DOHH2 (cell line): ENCODE data around the gene COL27A1.

Experiments used
- H3F3A ChIP-seq: fragments of 200-600 bp; sonication (generic), shearing (Covaris generic); 2 replicates; pipeline ENCODE4 v1.6.0; 2016; ENCODE audit warnings: antibody characterized with exemption, mild to moderate bottlenecking; ENCODE audit not compliant: control insufficient read depth, insufficient read depth
- H3K27ac ChIP-seq: fragments of 200-600 bp; sonication (generic); 2 replicates; pipeline ENCODE4 v1.5.1; 2014; ENCODE audit warnings: low read depth, mild to moderate bottlenecking, low read length, moderate library complexity
- H3K27me3 ChIP-seq: fragments of 200-600 bp; sonication (generic); 2 replicates; pipeline ENCODE4 v1.6.1; 2014; ENCODE audit warnings: mild to moderate bottlenecking, low read length, mixed read lengths; ENCODE audit not compliant: control insufficient read depth
- H3K36me3 ChIP-seq: fragments of 200-600 bp; sonication (generic); 2 replicates; pipeline ENCODE4 v1.6.1; 2014; ENCODE audit warnings: mild to moderate bottlenecking, low read length, moderate library complexity, mixed read lengths; ENCODE audit not compliant: control insufficient read depth
- H3K4me1 ChIP-seq: fragments of 200-600 bp; sonication (generic); 2 replicates; pipeline ENCODE4 v1.6.1; 2014; ENCODE audit warnings: mild to moderate bottlenecking, low read length, mixed read lengths; ENCODE audit not compliant: control insufficient read depth
- H3K4me2 ChIP-seq: fragments of 200-600 bp; sonication (generic); 2 replicates; pipeline ENCODE4 v1.6.0; 2014; ENCODE audit warnings: mild to moderate bottlenecking, low read length, moderate library complexity
- H3K4me3 ChIP-seq: fragments of 200-600 bp; sonication (generic); 2 replicates; pipeline ENCODE4 v1.5.1; 2014; ENCODE audit warnings: mild to moderate bottlenecking, low read length, mixed read lengths
- H3K79me2 ChIP-seq: fragments of 200-600 bp; sonication (generic); 2 replicates; pipeline ENCODE4 v1.6.1; 2014; ENCODE audit warnings: mild to moderate bottlenecking, low read length, mixed read lengths; ENCODE audit not compliant: control insufficient read depth
- H3K9me2 ChIP-seq: fragments of 200-600 bp; sonication (generic); replicated peaks from 2 replicates; pipeline ENCODE4 v1.6.1; 2014; ENCODE audit warnings: mild to moderate bottlenecking, low read length, mixed read lengths; ENCODE audit not compliant: control insufficient read depth
- H3K9me3 ChIP-seq: fragments of 200-600 bp; sonication (generic); 2 replicates; pipeline ENCODE4 v1.6.1; 2014; ENCODE audit warnings: antibody characterized with exemption, low read length, mixed read lengths; ENCODE audit not compliant: control insufficient read depth, insufficient read depth
- H4K20me1 ChIP-seq: fragments of 200-600 bp; sonication (generic); 2 replicates; pipeline ENCODE4 v1.6.0; 2014; ENCODE audit warnings: low read depth, mild to moderate bottlenecking, antibody characterized with exemption, low read length, moderate library complexity; ENCODE audit not compliant: control insufficient read depth, insufficient read depth
- EZH2phosphoT487 ChIP-seq: fragments of 200-600 bp; sonication (generic); IDR thresholded peaks from 2 replicates; pipeline ENCODE4 v1.6.1; 2017; ENCODE audit warnings: borderline replicate concordance, mild to moderate bottlenecking, antibody characterized with exemption, low read length, moderate library complexity, mixed read lengths
- TF ChIP-seq, protein P1 (sequence below): fragments of 200-600 bp; sonication (generic); IDR thresholded peaks from one replicate; pipeline ENCODE4 v1.5.1; 2014; ENCODE audit warnings: antibody characterized with exemption, mild to moderate bottlenecking, low read depth, low read length; ENCODE audit not compliant: poor library complexity, severe bottlenecking

COL27A1 gene

DNA sequence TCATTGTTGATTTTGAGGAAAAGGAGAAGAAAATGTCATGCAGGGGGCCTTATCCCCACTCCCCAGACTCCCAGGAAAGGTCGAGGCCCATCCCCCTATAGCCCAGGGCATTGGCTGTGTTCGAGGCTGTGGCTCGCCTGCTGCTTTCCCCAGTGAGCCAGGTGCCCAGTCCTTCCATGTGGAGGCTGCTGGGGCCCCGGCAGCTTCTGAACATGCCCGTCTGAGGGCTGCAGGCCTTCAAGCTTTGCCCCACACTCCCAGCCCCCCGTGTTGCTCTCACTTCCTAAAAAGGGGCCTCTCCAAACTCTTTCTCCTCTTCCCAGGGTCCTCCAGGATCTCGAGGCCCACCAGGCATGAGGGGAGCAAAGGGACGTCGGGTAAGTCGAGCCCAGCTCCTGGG is 102.9 kb downstream of the COL27A1 start:
- no peaks in the 10 kb centered on the region for H4K20me1 ChIP-seq
- H3K9me2 ChIP-seq, result no peaks in the 10 kb centered on the region
- no peak overlapping the region for H3K27ac ChIP-seq
- H3K27me3 ChIP-seq, result no peaks in the 10 kb centered on the region
- H3K4me2 ChIP-seq, result no peak overlapping the region
- H3K4me3 ChIP-seq, result no peak overlapping the region
- TF ChIP-seq, protein P1, sequence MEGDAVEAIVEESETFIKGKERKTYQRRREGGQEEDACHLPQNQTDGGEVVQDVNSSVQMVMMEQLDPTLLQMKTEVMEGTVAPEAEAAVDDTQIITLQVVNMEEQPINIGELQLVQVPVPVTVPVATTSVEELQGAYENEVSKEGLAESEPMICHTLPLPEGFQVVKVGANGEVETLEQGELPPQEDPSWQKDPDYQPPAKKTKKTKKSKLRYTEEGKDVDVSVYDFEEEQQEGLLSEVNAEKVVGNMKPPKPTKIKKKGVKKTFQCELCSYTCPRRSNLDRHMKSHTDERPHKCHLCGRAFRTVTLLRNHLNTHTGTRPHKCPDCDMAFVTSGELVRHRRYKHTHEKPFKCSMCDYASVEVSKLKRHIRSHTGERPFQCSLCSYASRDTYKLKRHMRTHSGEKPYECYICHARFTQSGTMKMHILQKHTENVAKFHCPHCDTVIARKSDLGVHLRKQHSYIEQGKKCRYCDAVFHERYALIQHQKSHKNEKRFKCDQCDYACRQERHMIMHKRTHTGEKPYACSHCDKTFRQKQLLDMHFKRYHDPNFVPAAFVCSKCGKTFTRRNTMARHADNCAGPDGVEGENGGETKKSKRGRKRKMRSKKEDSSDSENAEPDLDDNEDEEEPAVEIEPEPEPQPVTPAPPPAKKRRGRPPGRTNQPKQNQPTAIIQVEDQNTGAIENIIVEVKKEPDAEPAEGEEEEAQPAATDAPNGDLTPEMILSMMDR, result no peak
- no peak for TF ChIP-seq EZH2phosphoT487
- H3K36me3 ChIP-seq, result no peaks in the 10 kb centered on the region
- no peaks in the 10 kb centered on the region for H3K4me1 ChIP-seq
- no peaks in the 10 kb centered on the region for H3F3A ChIP-seq
- no peaks in the 10 kb centered on the region for H3K79me2 ChIP-seq
- no peaks in the 10 kb centered on the region for H3K9me3 ChIP-seq

DNA sequence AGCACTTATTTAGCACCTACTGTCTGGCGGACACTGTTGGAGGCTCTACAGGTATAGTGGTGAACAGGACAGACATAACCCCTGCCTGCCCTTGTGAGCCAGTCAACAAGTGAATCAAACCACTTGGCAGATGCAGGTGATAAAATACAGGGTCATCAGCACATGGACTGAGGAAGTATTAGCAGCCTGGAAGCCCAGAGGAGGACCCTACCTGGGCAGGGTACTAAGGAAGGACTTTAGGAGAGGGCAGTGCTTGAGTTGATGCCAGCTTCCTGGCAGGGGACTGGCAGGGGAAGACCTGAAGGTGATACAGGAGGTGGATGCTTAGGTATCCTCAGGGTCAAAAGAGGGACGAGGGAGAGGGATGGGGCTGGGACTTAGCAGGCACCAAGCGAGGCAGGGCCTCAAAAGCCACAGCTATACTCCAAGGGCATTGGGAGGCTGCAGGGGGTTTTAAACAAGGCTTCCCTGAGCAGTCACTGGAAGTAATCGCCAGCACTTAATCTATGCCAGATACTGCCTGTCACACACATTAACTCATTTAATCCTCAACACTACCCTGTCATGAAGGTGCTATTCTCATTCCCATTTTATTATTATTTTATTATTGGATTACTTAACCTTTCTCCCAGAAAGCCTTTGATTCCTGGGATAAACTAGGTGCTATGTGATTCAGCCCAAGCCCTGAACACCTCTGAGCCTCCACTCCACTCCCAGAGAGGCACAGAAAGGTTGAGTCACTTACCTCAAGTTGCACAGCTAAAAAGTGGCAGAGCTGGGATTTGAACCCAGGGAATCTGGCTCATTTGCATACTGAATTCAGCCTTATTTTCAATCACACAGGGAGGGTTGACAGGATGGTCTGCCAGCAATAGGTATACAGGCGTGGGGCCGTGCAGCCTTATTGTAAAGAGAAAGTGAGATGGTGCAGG is 103.8 kb downstream of the COL27A1 start:
- H3K79me2 ChIP-seq, result no peaks in the 10 kb centered on the region
- no peak overlapping the region for H3K27ac ChIP-seq
- TF ChIP-seq, protein P1, result no peak
- TF ChIP-seq EZH2phosphoT487, result no peak
- no peaks in the 10 kb centered on the region for H3F3A ChIP-seq
- no peaks in the 10 kb centered on the region for H3K9me2 ChIP-seq
- no peaks in the 10 kb centered on the region for H3K36me3 ChIP-seq
- no peaks in the 10 kb centered on the region for H3K9me3 ChIP-seq
- H3K27me3 ChIP-seq, result no peaks in the 10 kb centered on the region
- H4K20me1 ChIP-seq, result no peaks in the 10 kb centered on the region
- no peak overlapping the region for H3K4me2 ChIP-seq
- H3K4me1 ChIP-seq, result no peaks in the 10 kb centered on the region
- no peak overlapping the region for H3K4me3 ChIP-seq

DNA sequence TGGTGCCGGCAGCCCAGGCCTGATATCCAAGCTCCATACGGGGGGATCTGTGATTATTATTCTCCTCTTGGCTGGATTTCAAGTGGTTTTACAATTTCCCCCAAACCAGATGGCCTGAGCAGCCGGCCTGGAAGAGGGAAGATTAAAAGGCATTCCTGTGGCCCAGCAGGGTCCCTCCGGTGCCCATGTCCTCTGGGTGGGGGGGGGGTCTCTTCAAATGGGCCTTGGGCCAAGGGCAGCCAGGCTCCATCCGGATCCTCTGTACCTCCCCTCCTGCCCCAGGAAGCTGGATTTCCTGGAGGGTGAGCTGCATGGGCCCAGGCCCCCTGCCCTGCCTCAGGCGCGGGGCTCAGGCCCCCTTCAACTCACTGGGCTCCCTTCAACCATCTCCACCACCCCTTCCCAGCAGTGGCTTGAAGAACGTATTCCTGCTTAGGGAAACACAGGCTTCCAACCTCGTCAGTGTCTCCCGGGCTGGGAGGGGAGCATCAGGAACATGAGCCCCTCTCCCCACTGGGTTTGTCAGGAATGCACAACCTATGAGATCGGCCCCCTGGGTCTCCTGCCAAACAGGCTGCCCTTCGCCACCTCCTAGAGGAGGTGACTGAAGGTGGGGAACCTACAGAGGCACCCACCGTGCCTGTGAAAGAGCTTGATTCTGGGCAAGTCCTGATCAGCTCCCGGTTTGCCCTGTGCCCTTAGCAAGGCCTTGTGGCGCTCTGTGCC is 104.6 kb downstream of the COL27A1 start:
- H3K36me3 ChIP-seq, result no peaks in the 10 kb centered on the region
- H3K4me1 ChIP-seq, result no peaks in the 10 kb centered on the region
- no peak overlapping the region for H3K4me2 ChIP-seq
- TF ChIP-seq, protein P1, result no peak
- no peak for TF ChIP-seq EZH2phosphoT487
- H3K27ac ChIP-seq, result no peak overlapping the region
- no peaks in the 10 kb centered on the region for H3K9me3 ChIP-seq
- H3K9me2 ChIP-seq, result no peaks in the 10 kb centered on the region
- H4K20me1 ChIP-seq, result no peaks in the 10 kb centered on the region
- H3K27me3 ChIP-seq, result no peaks in the 10 kb centered on the region
- H3K4me3 ChIP-seq, result no peak overlapping the region
- no peaks in the 10 kb centered on the region for H3F3A ChIP-seq
- no peaks in the 10 kb centered on the region for H3K79me2 ChIP-seq
